GM21723 (cell line): Measurements from ENCODE around the gene PLP2.

Source experiments
- ATAC-seq: cut with Tn5 transposase; IDR thresholded peaks from one replicate; pipeline ENCODE4 v1.9.1; 2021; ENCODE audit warnings: mild to moderate bottlenecking, moderate library complexity; ENCODE audit not compliant: unreplicated experiment

Gene PLP2

GRCh38 chrX:49208399-49208798 lies 36.7 kb downstream of the PLP2 start:
- no peak for ATAC-seq

- ATAC-seq, result no peak
Measured at GRCh38 chrX:49209434-49210251, 37.9 kb downstream of the PLP2 start.

GRCh38 chrX:49210406-49210805 lies 38.7 kb downstream of the PLP2 start:
- ATAC-seq, result no peak

GRCh38 chrX:49211074-49211473 lies 39.4 kb downstream of the PLP2 start:
- ATAC-seq, result no peak

DNA sequence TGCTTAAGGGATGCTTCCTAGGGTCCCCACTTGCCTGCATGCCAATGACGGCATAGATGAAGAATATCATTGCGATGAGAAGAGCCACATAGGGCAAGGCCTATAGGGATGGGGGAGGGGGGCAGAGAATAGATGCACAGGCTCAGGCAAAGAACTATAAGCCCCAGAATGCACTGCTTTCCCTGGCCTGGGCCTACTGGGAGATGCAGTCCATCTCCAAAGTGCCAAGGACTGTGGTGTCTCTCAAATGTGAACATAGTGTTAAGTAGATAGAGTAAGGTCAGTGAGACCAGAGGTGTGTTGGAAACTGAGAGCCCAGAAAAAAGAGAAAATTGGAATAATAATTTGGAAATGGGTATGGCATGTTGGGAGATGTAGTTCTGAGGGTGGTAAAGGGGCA lies 40.5 kb downstream of the PLP2 start:
- ATAC-seq, result no peak

DNA sequence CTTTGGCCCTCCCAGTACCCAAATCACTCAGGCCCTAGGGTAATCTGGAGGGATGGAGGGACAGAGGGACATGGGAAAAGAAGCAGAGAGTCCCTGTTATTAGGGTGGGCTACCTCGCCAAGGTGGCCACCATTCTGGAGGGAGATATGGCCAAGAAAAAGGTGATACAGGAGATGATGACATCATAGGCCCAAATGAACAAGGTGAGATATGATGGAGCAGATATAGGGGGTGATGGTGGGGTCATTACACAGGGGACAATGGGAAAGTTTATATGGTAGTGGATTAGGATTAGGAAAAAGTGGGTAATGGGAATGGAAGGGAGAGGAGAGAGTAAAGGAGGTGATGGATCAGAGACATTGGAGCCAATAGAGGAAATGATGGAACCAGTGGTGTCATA lies 41.2 kb downstream of the PLP2 start:
- no peak for ATAC-seq

- no peak for ATAC-seq
Measured at GRCh38 chrX:49214416-49214815, 42.7 kb downstream of the PLP2 start.

GRCh38 chrX:49214996-49215526 lies 43.4 kb downstream of the PLP2 start:
- no peak for ATAC-seq

- ATAC-seq, result no peak
Measured at GRCh38 chrX:49220100-49220499, 48.4 kb downstream of the PLP2 start.

DNA sequence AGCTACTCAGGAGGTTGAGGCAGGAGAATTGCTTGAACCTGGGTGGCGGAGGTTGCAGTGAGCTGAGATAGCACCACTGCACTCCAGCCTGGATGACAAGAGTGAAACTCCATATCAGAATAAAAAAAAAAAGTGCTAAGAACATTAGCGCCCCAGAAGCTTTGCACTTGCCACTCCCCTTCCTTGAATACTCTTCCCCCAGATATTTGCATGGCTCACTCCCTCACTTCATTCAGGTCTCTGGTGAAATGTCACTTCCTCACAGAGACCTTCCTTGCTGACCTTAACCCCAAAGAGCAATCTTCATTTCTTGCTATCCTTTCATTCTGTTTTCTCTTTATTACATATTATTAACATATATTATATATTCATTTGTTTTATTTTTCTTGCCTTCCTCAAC lies 50.2 kb downstream of the PLP2 start:
- no peak for ATAC-seq
